Midbrain (tissue), 1 donor: ENCODE data around the gene TRABD.
"Not testable (repeated sequence)": the region's sequence is repeated elsewhere in the genome, so short reads cannot be mapped to it uniquely, and the experiment has no call there.

Experiments used
- DNase-seq: peaks from one replicate; lab custom pipeline; 2025; lab: John Stamatoyannopoulos, UW

The TRABD gene

GRCh38 chr22:50201191-50202129, 15.7 kb downstream of the TRABD start:
- peak; percentile 23 for DNase-seq

GRCh38 chr22:50202130-50202666, 16.5 kb downstream of the TRABD start:
- no peak for DNase-seq

- no peak for DNase-seq
Observed at GRCh38 chr22:50203288-50203687, 17.6 kb downstream of the TRABD start.

- DNase-seq: no peak
Observed at GRCh38 chr22:50204571-50204970, 18.9 kb downstream of the TRABD start.

- not testable (repeated sequence) for DNase-seq
Observed at GRCh38 chr22:50204998-50205397, 19.3 kb downstream of the TRABD start.

GRCh38 chr22:50205781-50206569, 20.3 kb downstream of the TRABD start:
- no peak for DNase-seq

GRCh38 chr22:50206599-50206998, 20.9 kb downstream of the TRABD start:
- DNase-seq: peak; percentile 21

- DNase-seq: no peak
Observed at GRCh38 chr22:50207383-50208140, 21.8 kb downstream of the TRABD start.

- DNase-seq: no peak
Observed at GRCh38 chr22:50208430-50208938, 22.8 kb downstream of the TRABD start.

- no peak for DNase-seq
Observed at GRCh38 chr22:50208939-50209892, 23.5 kb downstream of the TRABD start.

- peak; percentile 39 for DNase-seq
Observed at GRCh38 chr22:50209893-50210292, 24.2 kb downstream of the TRABD start.

GRCh38 chr22:50210378-50211139, 24.8 kb downstream of the TRABD start:
- no peak for DNase-seq

GRCh38 chr22:50211147-50211546, 25.4 kb downstream of the TRABD start:
- DNase-seq: no peak

GRCh38 chr22:50213263-50213662, 27.6 kb downstream of the TRABD start:
- DNase-seq: no peak

GRCh38 chr22:50215297-50216054, 29.8 kb downstream of the TRABD start:
- no peak for DNase-seq

- DNase-seq: no peak
Observed at GRCh38 chr22:50216055-50216683, 30.5 kb downstream of the TRABD start.

- no peak for DNase-seq
Observed at GRCh38 chr22:50216684-50217520, 31.2 kb downstream of the TRABD start.
